ENCODE data around the gene SPATA31E1.

- TF ChIP-seq, protein P1, sequence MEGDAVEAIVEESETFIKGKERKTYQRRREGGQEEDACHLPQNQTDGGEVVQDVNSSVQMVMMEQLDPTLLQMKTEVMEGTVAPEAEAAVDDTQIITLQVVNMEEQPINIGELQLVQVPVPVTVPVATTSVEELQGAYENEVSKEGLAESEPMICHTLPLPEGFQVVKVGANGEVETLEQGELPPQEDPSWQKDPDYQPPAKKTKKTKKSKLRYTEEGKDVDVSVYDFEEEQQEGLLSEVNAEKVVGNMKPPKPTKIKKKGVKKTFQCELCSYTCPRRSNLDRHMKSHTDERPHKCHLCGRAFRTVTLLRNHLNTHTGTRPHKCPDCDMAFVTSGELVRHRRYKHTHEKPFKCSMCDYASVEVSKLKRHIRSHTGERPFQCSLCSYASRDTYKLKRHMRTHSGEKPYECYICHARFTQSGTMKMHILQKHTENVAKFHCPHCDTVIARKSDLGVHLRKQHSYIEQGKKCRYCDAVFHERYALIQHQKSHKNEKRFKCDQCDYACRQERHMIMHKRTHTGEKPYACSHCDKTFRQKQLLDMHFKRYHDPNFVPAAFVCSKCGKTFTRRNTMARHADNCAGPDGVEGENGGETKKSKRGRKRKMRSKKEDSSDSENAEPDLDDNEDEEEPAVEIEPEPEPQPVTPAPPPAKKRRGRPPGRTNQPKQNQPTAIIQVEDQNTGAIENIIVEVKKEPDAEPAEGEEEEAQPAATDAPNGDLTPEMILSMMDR (IDR thresholded peaks at IDR 0.05), result no peak
- TF ChIP-seq EZH2 (IDR thresholded peaks at IDR 0.05; ENCODE audit: borderline replicate concordance, insufficient read depth, low read depth, low read length, poor library complexity, severe bottlenecking), result no peak
Observed at GRCh38 chr9:87887661-87888480, 5.2 kb downstream of the SPATA31E1 start.

All from B cell (primary cell).